ENCODE measurements around the gene GAN. TPM values are rescaled to one million over a fixed set of nuclear protein-coding genes. Genes with fewer than 3 reads are reported as not detected.
A peak's percentile ranks its signal among the peaks of the same experiment; 100 is the strongest.
"Not testable (repeated sequence)": the region's sequence is repeated elsewhere in the genome, so short reads cannot be mapped to it uniquely, and the experiment has no call there.

Gene GAN
- total RNA-seq, 6 experiments from 2014 or later, result 5.6 to 8.6 (median 6.2) TPM

- TF ChIP-seq CTCF (IDR thresholded peaks at IDR 0.05), result no peak
- H3K27me3 Mint-ChIP-seq (ENCODE audit: insufficient read depth), result no peaks in the 10 kb centered on the region
- no peak for DNase-seq
- no peak overlapping the region for H3K27ac Mint-ChIP-seq
- H3K9me3 Mint-ChIP-seq, result no peaks in the 10 kb centered on the region; the same call in 1 of the 2 replicates
- H3K36me3 Mint-ChIP-seq (ENCODE audit: low read depth), result peaks cover 16% of the 10 kb centered on the region
- H3K4me1 Mint-ChIP-seq (ENCODE audit: low read depth), result peaks cover 16% of the 10 kb centered on the region
- no peak overlapping the region for H3K4me3 Mint-ChIP-seq
Observed at GRCh38 chr16:81337097-81337496, 22.3 kb downstream of the GAN start.

- not testable (repeated sequence) for DNase-seq; H3K4me3 Mint-ChIP-seq; H3K4me1 Mint-ChIP-seq (ENCODE audit: low read depth); H3K27me3 Mint-ChIP-seq (ENCODE audit: insufficient read depth); H3K27ac Mint-ChIP-seq
- peaks cover 52% of the 10 kb centered on the region for H3K36me3 Mint-ChIP-seq (ENCODE audit: low read depth)
- H3K9me3 Mint-ChIP-seq, result peaks cover 50% of the 10 kb centered on the region
Observed at GRCh38 chr16:81345172-81345571, 30.4 kb downstream of the GAN start.

GRCh38 chr16:81347425-81347824 lies 32.7 kb downstream of the GAN start:
- H3K9me3 Mint-ChIP-seq, result peaks cover 50% of the 10 kb centered on the region
- H3K27ac Mint-ChIP-seq, result no peak overlapping the region
- H3K36me3 Mint-ChIP-seq (ENCODE audit: low read depth), result peaks cover 54% of the 10 kb centered on the region

GRCh38 chr16:81349608-81350305 lies 35.0 kb downstream of the GAN start:
- no peak for DNase-seq
- H3K36me3 Mint-ChIP-seq (ENCODE audit: low read depth), result peaks cover 47% of the 10 kb centered on the region
- no peak for TF ChIP-seq CTCF (IDR thresholded peaks at IDR 0.05)
- H3K27me3 Mint-ChIP-seq (ENCODE audit: insufficient read depth), result no peaks in the 10 kb centered on the region; the same call in 1 of the 2 replicates
- H3K4me3 Mint-ChIP-seq, result no peak overlapping the region
- no peak overlapping the region for H3K27ac Mint-ChIP-seq
- peaks cover 37% of the 10 kb centered on the region for H3K9me3 Mint-ChIP-seq
- H3K4me1 Mint-ChIP-seq (ENCODE audit: low read depth), result peaks cover 7% of the 10 kb centered on the region

More at GRCh38 chr16:81347425-81347824, 32.7 kb downstream of the GAN start:
- Mint-ChIP-seq H3K4me3 (no peak overlapping the region), H3K27me3 (ENCODE audit: insufficient read depth) (no peaks in the 10 kb centered on the region; the same call in 1 of the 2 replicates), H3K4me1 (ENCODE audit: low read depth) (peaks cover 7% of the 10 kb centered on the region)
- TF ChIP-seq CTCF (IDR thresholded peaks at IDR 0.05), result no peak
- DNase-seq, result no peak

GRCh38 chr16:81350306-81350615 lies 35.5 kb downstream of the GAN start:
- H3K9me3 Mint-ChIP-seq, result peaks cover 32% of the 10 kb centered on the region
- H3K36me3 Mint-ChIP-seq (ENCODE audit: low read depth), result peaks cover 41% of the 10 kb centered on the region
- H3K4me1 Mint-ChIP-seq (ENCODE audit: low read depth), result peaks cover 7% of the 10 kb centered on the region
- no peak overlapping the region for H3K27ac Mint-ChIP-seq
- TF ChIP-seq CTCF (IDR thresholded peaks at IDR 0.05), result peak; percentile 55
- no peaks in the 10 kb centered on the region; the same call in 1 of the 2 replicates for H3K27me3 Mint-ChIP-seq (ENCODE audit: insufficient read depth)
- H3K4me3 Mint-ChIP-seq, result no peak overlapping the region
- DNase-seq, result no peak

- no peak for TF ChIP-seq CTCF (IDR thresholded peaks at IDR 0.05)
- DNase-seq, result no peak
- Mint-ChIP-seq H3K4me3 (no peak overlapping the region), H3K27ac (no peak overlapping the region), H3K4me1 (ENCODE audit: low read depth) (peaks cover 7% of the 10 kb centered on the region), H3K9me3 (no peaks in the 10 kb centered on the region), H3K36me3 (ENCODE audit: low read depth) (peaks cover 19% of the 10 kb centered on the region), H3K27me3 (ENCODE audit: insufficient read depth) (no peaks in the 10 kb centered on the region; the same call in 1 of the 2 replicates)
Observed at GRCh38 chr16:81353895-81354294, 39.1 kb downstream of the GAN start.
